HUES48 (cell line): ENCODE results near the gene FREY1.

Experiments used
- H3K27ac ChIP-seq: one replicate; pipeline ENCODE4 v1.7.0; 2013; ENCODE audit warnings: low read depth, low read length, inconsistent platforms
- H3K27me3 ChIP-seq: 2 replicates; pipeline ENCODE4 v1.6.1; 2013; ENCODE audit warnings: mild to moderate bottlenecking, low read length; ENCODE audit not compliant: control insufficient read depth, insufficient read depth
- H3K36me3 ChIP-seq: 2 replicates; pipeline ENCODE4 v1.6.1; 2013; ENCODE audit warnings: low read length; ENCODE audit not compliant: control insufficient read depth, insufficient read depth
- H3K4me1 ChIP-seq: 2 replicates; pipeline ENCODE4 v1.6.1; 2013; ENCODE audit warnings: mild to moderate bottlenecking, low read length; ENCODE audit not compliant: control insufficient read depth, insufficient read depth
- H3K4me3 ChIP-seq: 2 replicates; pipeline ENCODE4 v1.5.1; 2013; ENCODE audit warnings: mild to moderate bottlenecking, low read depth, low read length
- H3K9ac ChIP-seq: 2 replicates; pipeline ENCODE4 v1.6.1; 2013; ENCODE audit warnings: mild to moderate bottlenecking, low read depth, low read length, moderate library complexity
- H3K9me3 ChIP-seq: 2 replicates; pipeline ENCODE4 v1.6.1; 2013; ENCODE audit warnings: low read length; ENCODE audit not compliant: control insufficient read depth, insufficient read depth

FREY1 gene

DNA sequence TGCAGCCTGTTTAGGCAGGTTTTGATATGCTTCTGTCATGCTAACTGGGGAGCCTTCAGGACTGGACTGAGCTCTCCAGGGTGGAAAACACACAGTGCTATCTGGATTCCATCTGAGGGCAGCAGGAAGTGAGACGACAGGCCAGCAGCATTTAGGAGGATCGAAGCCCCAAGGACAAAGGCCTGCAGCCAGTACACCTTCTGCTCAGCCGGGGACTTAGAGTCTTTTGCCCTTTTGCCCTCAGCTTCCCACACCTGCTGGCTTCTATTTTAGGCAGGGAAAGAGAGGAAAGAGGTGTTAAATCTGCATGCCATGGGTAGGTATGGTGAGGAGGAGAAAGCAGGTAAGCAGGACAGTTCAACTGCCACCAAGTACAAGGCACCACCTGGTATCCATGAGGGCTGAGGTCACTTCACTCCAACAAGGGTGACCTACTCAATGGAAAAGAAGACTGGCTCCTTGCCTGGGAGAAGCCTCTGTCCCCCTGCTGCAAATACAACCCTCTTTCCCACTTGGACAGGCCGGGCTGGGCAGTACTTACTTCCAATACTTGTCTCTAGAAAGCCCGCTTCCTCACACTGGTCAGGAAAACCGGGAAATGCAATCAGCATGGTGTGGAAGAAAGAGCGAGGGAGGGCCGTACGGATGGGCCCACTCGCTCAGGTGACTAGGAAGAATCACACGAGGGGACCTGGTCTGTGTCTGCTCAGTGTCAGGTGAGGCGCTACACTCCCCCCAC, 27.7 kb upstream of the FREY1 start:
- H3K36me3 ChIP-seq: peaks cover 52% of the 10 kb centered on the region
- no peaks in the 10 kb centered on the region for H3K9me3 ChIP-seq
- H3K27me3 ChIP-seq: no peaks in the 10 kb centered on the region
- H3K27ac ChIP-seq: peak overlapping the region; percentile 7
- no peaks in the 10 kb centered on the region for H3K4me1 ChIP-seq
- H3K4me3 ChIP-seq: no peak overlapping the region
- H3K9ac ChIP-seq: no peak overlapping the region

DNA sequence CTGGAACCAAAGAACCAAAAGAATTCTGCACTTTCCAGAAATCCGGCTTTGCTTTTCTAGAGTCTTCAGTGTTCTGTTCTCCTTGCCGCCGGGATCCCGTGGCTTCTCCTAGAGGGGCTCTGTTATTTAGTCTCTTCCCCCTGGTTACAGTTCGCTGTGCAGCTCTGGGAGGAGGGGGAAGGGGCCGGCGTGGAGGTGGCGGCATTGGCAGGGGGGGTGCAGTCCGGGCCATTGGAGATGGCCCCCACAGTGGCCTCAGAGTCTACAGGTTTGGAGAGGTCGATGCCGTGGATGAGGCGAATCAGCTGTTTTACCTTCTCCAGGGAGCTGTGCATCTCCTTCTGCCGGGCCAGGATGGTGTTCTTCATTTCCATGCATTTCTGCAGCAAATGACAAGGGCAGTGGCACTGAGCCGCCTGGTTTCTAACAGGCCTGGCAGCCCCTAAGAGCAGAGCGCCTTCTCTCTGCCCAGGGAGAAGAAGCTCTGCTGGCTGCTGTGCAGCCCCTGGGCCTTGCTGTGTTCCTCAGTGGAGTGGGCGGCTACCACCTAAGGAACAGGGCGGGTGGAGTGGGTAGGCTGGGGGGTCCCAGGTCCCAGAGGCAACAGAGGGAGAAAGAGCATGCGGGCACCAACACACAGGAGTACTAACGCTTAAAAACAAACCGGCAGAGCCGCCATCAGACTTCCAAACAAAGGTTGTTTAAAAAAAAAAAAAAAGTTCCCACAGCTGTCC, 26.9 kb upstream of the FREY1 start:
- Histone ChIP-seq H3K27ac (peak overlapping the region; percentile 40), H3K9me3 (no peaks in the 10 kb centered on the region), H3K27me3 (no peaks in the 10 kb centered on the region), H3K4me1 (no peaks in the 10 kb centered on the region), H3K36me3 (peaks cover 52% of the 10 kb centered on the region), H3K9ac (no peak overlapping the region), H3K4me3 (no peak overlapping the region)

GRCh38 chr11:45933131-45933831, 26.2 kb upstream of the FREY1 start:
- no peaks in the 10 kb centered on the region for H3K9me3 ChIP-seq
- H3K9ac ChIP-seq: no peak overlapping the region
- H3K4me1 ChIP-seq: no peaks in the 10 kb centered on the region
- H3K27me3 ChIP-seq: no peaks in the 10 kb centered on the region
- peaks cover 58% of the 10 kb centered on the region for H3K36me3 ChIP-seq
- H3K4me3 ChIP-seq: no peak overlapping the region
- no peak overlapping the region for H3K27ac ChIP-seq

DNA sequence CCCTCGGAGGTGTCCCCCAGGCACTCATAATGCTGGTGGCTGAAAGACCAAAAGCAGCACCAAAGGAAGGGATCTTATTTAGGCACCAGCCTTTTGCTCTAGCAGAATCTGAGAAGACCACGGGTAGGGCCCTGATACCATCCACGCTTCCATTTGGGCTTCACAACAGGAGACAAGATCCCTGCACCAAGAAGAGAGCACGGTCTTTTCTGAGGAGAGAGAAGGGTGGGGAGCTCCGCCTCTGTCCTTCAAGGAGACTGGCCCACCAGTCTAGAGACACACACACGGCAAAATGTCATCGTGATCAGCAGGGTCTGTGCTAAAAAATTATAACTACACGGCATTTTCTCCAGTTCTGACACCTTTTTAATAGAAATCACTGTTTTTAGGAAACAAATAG, 25.1 kb upstream of the FREY1 start:
- Histone ChIP-seq H3K36me3 (peaks cover 63% of the 10 kb centered on the region), H3K9me3 (no peaks in the 10 kb centered on the region), H3K4me1 (no peaks in the 10 kb centered on the region), H3K9ac (no peak overlapping the region), H3K4me3 (no peak overlapping the region), H3K27me3 (no peaks in the 10 kb centered on the region), H3K27ac (no peak overlapping the region)

DNA sequence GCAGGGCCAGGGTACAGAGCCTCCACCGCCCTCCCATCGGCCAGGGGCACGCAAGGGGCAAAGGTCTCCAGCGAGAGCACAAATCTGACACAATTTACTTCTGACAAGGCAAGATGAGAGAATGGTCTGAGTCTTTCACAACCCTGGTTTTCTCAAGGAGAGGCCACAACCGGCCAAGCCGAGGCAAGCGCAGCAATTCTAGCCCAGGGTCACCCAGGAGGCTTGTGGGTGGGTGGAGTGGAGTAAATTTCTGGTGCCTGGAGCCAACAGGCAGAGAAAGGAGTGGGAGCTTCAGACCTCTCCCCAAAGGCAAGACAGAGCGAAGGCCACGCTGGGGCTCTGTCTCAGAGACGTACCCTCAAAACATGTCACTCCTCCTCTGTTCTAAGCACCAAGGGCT, 24.7 kb upstream of the FREY1 start:
- no peaks in the 10 kb centered on the region for H3K9me3 ChIP-seq

DNA sequence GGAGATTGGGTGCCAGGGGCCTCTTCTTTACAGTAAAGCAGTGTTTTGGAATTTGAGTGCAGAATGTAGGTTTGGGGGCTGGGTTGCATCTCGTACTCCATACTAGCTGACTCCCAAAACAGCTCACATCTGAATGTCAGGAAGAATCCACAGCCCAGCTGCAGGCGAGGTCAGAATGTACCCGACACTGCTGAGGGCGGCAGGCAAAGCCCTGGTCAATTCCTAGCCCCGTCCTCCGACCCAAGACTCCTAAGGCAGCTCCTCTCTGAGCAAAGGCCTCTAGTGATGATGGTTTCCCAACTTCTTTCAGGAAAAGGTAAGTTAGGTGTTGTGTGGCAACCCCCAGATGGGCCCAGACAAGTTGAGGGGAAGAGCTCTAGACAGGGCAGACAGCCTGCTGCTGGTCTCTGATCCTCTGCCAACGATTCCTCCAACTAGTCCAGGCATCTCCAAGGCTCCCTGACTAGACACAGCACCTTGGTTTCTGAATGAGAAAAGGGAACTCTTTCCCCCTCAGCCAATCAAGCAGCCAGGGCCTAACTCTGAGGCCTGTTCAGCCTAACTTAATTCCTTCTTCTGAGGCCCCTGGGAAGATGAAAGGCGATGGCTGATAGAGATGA, 24.0 kb upstream of the FREY1 start:
- peaks cover 74% of the 10 kb centered on the region for H3K36me3 ChIP-seq
- no peaks in the 10 kb centered on the region for H3K9me3 ChIP-seq

More for the DNA sequence above, 24.7 kb upstream of the FREY1 start:
- Histone ChIP-seq H3K4me1 (no peaks in the 10 kb centered on the region), H3K9ac (no peak overlapping the region), H3K4me3 (no peak overlapping the region), H3K36me3 (peaks cover 68% of the 10 kb centered on the region), H3K27ac (no peak overlapping the region), H3K27me3 (no peaks in the 10 kb centered on the region)

DNA sequence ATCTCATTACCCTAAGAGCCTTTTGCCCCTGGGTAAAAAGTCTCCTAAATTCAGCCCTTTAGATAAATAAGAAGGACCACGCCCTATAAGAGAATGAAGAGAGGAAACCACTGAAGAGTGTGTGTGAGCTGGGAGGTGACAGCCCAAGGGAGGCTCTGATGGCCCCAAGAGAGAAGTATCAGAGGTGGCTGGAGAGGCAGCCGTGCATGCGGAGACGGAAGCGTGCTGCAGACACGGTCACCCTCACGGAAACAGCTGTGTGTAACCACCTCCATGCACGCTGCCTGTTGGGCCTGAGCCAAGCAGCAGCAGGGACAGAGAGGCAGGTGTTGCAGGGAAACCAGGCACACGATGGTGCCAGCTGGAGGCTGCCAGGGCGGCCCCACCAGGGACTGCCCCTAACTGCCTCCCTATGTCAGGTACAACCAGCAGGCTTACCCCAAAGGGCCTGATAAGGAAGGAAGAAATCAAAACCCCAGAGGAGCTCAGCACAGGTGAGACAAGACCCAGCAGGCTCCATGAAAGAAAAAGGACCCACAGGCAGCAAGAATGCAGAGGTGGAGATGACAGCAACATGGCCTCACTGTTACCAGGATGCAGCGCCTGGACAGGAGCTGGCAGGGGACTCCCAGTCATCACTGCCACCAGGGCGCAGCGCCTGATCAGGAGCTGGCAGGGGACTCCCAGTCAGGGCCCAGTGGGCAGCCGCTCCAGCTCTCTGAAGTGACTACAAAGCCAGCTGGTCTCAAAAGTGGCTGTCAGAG, 23.1 kb upstream of the FREY1 start:
- Histone ChIP-seq H3K27ac (no peak overlapping the region), H3K9ac (no peak overlapping the region), H3K27me3 (no peaks in the 10 kb centered on the region), H3K9me3 (no peaks in the 10 kb centered on the region), H3K36me3 (peaks cover 74% of the 10 kb centered on the region), H3K4me1 (no peaks in the 10 kb centered on the region), H3K4me3 (no peak overlapping the region)

More for the DNA sequence above, 24.0 kb upstream of the FREY1 start:
- H3K4me1 ChIP-seq: no peaks in the 10 kb centered on the region
- H3K27me3 ChIP-seq: no peaks in the 10 kb centered on the region
- no peak overlapping the region for H3K4me3 ChIP-seq
- H3K9ac ChIP-seq: no peak overlapping the region
- no peak overlapping the region for H3K27ac ChIP-seq

- Histone ChIP-seq H3K9me3 (no peaks in the 10 kb centered on the region), H3K36me3 (peaks cover 74% of the 10 kb centered on the region), H3K27me3 (no peaks in the 10 kb centered on the region), H3K9ac (no peak overlapping the region), H3K27ac (no peak overlapping the region), H3K4me1 (no peaks in the 10 kb centered on the region), H3K4me3 (no peak overlapping the region)
These were observed 22.5 kb upstream of the FREY1 start for GRCh38 chr11:45929486-45930030.

GRCh38 chr11:45928535-45929215, 21.6 kb upstream of the FREY1 start:
- no peaks in the 10 kb centered on the region for H3K27me3 ChIP-seq
- no peak overlapping the region for H3K4me3 ChIP-seq
- no peak overlapping the region for H3K27ac ChIP-seq
- no peaks in the 10 kb centered on the region for H3K4me1 ChIP-seq
- peaks cover 71% of the 10 kb centered on the region for H3K36me3 ChIP-seq
- H3K9me3 ChIP-seq: no peaks in the 10 kb centered on the region
- no peak overlapping the region for H3K9ac ChIP-seq
